ENCODE data around the gene PPP2R2C. TPM values are rescaled to one million over a fixed set of nuclear protein-coding genes. Genes with fewer than 3 reads are reported as not detected.

The PPP2R2C gene
- polyA plus RNA-seq, 1 donor from 2014 or later: 34.4 TPM

DNA sequence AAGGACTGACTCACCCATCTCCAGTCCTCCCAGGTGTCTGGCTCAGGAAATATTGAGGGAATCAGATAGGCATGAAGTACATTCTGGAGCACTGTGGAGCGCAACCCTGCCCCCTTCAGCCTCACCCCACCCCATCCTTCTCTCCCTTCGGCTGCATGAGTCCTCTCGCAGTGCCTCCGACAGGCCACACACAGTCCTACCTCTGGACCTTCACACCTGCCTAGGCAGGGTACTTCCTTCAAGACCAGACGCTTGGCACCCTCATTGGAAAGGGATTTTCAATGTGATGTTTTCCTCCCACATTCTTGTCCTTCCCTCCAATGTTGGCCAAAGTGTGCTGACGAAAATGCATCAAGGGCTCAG is 26.8 kb upstream of the PPP2R2C start:
- TF ChIP-seq, protein P1, sequence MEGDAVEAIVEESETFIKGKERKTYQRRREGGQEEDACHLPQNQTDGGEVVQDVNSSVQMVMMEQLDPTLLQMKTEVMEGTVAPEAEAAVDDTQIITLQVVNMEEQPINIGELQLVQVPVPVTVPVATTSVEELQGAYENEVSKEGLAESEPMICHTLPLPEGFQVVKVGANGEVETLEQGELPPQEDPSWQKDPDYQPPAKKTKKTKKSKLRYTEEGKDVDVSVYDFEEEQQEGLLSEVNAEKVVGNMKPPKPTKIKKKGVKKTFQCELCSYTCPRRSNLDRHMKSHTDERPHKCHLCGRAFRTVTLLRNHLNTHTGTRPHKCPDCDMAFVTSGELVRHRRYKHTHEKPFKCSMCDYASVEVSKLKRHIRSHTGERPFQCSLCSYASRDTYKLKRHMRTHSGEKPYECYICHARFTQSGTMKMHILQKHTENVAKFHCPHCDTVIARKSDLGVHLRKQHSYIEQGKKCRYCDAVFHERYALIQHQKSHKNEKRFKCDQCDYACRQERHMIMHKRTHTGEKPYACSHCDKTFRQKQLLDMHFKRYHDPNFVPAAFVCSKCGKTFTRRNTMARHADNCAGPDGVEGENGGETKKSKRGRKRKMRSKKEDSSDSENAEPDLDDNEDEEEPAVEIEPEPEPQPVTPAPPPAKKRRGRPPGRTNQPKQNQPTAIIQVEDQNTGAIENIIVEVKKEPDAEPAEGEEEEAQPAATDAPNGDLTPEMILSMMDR (IDR thresholded peaks at IDR 0.05; ENCODE audit: poor library complexity, severe bottlenecking): no peak
- TF ChIP-seq RAD21 (conservative IDR thresholded peaks at IDR 0.05) (no peak), POLR2AphosphoS5 (IDR thresholded peaks at IDR 0.05) (no peak), SMC3 (conservative IDR thresholded peaks at IDR 0.05; ENCODE audit: poor library complexity) (no peak), MXI1 (conservative IDR thresholded peaks at IDR 0.05; ENCODE audit: poor library complexity, severe bottlenecking) (no peak), EP300 (conservative IDR thresholded peaks at IDR 0.05; ENCODE audit: poor library complexity, severe bottlenecking) (no peak)
- H3K9me2 ChIP-seq (ENCODE audit: insufficient read depth, low read length): no peaks in the 10 kb centered on the region
- H4K20me1 ChIP-seq (ENCODE audit: insufficient read depth): no peaks in the 10 kb centered on the region
- no peaks in the 10 kb centered on the region for H3K9me3 ChIP-seq (ENCODE audit: low read length)
- H3K27ac ChIP-seq (ENCODE audit: low read length): no peak overlapping the region
- H3K9ac ChIP-seq (ENCODE audit: low read length): no peak overlapping the region
- no peaks in the 10 kb centered on the region for H3F3A ChIP-seq (ENCODE audit: insufficient read depth, low read length, poor library complexity, severe bottlenecking)
- no peak overlapping the region for H2AFZ ChIP-seq (ENCODE audit: low read depth, low read length)
- no peak overlapping the region for H3K4me3 ChIP-seq (ENCODE audit: low read length)
- H3K4me2 ChIP-seq (ENCODE audit: low read length): no peak overlapping the region
- H3K79me2 ChIP-seq (replicated peaks; ENCODE audit: insufficient read depth, low read length): no peaks in the 10 kb centered on the region
- no peaks in the 10 kb centered on the region for H3K27me3 ChIP-seq (ENCODE audit: insufficient read depth, low read depth, low read length)
- no peaks in the 10 kb centered on the region for H3K36me3 ChIP-seq (ENCODE audit: insufficient read depth, low read length)

DNA sequence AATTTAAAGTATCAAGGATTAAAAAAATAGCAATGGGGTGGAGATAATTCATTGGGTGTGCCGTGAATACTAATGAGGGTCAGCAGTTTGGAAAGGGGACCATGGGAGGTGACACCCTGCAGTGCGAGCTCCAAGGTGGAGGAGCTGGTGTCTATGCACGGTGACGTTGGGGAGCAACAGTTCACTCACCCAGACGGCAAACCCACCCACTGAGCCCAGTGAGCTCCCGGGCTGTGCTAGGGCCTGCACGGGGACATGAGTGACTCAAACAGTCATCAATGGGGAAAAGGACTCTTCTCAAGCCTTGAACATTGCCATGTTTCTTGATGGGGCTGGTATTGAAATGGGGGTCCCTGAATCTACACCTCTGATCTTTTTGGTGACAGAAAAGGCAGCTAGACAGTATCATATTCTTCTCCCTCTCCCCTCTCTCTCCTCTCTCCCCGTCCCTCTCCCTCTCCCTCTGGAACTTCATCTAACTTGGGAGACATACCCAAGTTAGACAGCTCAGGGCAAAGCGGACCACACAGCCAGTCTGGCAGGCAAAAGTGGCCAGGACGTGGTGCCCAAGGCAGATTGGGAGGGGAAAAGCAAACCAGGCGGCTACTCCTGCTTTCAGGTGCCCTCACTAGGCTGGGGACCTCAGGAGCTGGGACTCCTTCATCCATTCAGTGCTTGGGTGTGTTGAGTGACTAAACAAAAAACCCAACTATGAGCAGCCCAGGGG is 26.3 kb upstream of the PPP2R2C start:
- H3F3A ChIP-seq (ENCODE audit: insufficient read depth, low read length, poor library complexity, severe bottlenecking): no peaks in the 10 kb centered on the region
- H3K9me3 ChIP-seq (ENCODE audit: low read length): no peaks in the 10 kb centered on the region
- H4K20me1 ChIP-seq (ENCODE audit: insufficient read depth): no peaks in the 10 kb centered on the region
- H3K4me2 ChIP-seq (ENCODE audit: low read length): no peak overlapping the region
- no peak overlapping the region for H3K9ac ChIP-seq (ENCODE audit: low read length)
- no peaks in the 10 kb centered on the region for H3K9me2 ChIP-seq (ENCODE audit: insufficient read depth, low read length)
- H3K27ac ChIP-seq (ENCODE audit: low read length): no peak overlapping the region
- H3K4me3 ChIP-seq (ENCODE audit: low read length): no peak overlapping the region
- H2AFZ ChIP-seq (ENCODE audit: low read depth, low read length): no peak overlapping the region
- H3K36me3 ChIP-seq (ENCODE audit: insufficient read depth, low read length): no peaks in the 10 kb centered on the region
- no peak for TF ChIP-seq EZH2 (IDR thresholded peaks at IDR 0.05; ENCODE audit: borderline replicate concordance, insufficient read depth, low read length, poor library complexity, severe bottlenecking)
- no peak for TF ChIP-seq POLR2AphosphoS5 (IDR thresholded peaks at IDR 0.05)
- TF ChIP-seq SMC3 (conservative IDR thresholded peaks at IDR 0.05; ENCODE audit: poor library complexity): no peak
- no peaks in the 10 kb centered on the region for H3K79me2 ChIP-seq (replicated peaks; ENCODE audit: insufficient read depth, low read length)
- no peaks in the 10 kb centered on the region for H3K27me3 ChIP-seq (ENCODE audit: insufficient read depth, low read depth, low read length)

- Histone ChIP-seq H3K27me3 (ENCODE audit: insufficient read depth, low read depth, low read length) (no peaks in the 10 kb centered on the region), H3K36me3 (ENCODE audit: insufficient read depth, low read length) (no peaks in the 10 kb centered on the region), H2AFZ (ENCODE audit: low read depth, low read length) (no peak overlapping the region), H4K20me1 (ENCODE audit: insufficient read depth) (no peaks in the 10 kb centered on the region), H3K79me2 (replicated peaks; ENCODE audit: insufficient read depth, low read length) (no peaks in the 10 kb centered on the region), H3K4me2 (ENCODE audit: low read length) (no peak overlapping the region), H3K9ac (ENCODE audit: low read length) (no peak overlapping the region), H3K9me3 (ENCODE audit: low read length) (no peaks in the 10 kb centered on the region), H3K9me2 (ENCODE audit: insufficient read depth, low read length) (no peaks in the 10 kb centered on the region), H3K27ac (ENCODE audit: low read length) (no peak overlapping the region), H3K4me3 (ENCODE audit: low read length) (no peak overlapping the region), H3F3A (ENCODE audit: insufficient read depth, low read length, poor library complexity, severe bottlenecking) (no peaks in the 10 kb centered on the region)
- TF ChIP-seq SMC3 (conservative IDR thresholded peaks at IDR 0.05; ENCODE audit: poor library complexity) (no peak), TAF1 (IDR thresholded peaks at IDR 0.05; ENCODE audit: low read depth) (no peak), RAD21 (conservative IDR thresholded peaks at IDR 0.05) (no peak), MXI1 (conservative IDR thresholded peaks at IDR 0.05; ENCODE audit: poor library complexity, severe bottlenecking) (no peak), EZH2 (IDR thresholded peaks at IDR 0.05; ENCODE audit: borderline replicate concordance, insufficient read depth, low read length, poor library complexity, severe bottlenecking) (no peak), EP300 (conservative IDR thresholded peaks at IDR 0.05; ENCODE audit: poor library complexity, severe bottlenecking) (no peak), POLR2AphosphoS5 (IDR thresholded peaks at IDR 0.05) (no peak)
- TF ChIP-seq, protein P2, sequence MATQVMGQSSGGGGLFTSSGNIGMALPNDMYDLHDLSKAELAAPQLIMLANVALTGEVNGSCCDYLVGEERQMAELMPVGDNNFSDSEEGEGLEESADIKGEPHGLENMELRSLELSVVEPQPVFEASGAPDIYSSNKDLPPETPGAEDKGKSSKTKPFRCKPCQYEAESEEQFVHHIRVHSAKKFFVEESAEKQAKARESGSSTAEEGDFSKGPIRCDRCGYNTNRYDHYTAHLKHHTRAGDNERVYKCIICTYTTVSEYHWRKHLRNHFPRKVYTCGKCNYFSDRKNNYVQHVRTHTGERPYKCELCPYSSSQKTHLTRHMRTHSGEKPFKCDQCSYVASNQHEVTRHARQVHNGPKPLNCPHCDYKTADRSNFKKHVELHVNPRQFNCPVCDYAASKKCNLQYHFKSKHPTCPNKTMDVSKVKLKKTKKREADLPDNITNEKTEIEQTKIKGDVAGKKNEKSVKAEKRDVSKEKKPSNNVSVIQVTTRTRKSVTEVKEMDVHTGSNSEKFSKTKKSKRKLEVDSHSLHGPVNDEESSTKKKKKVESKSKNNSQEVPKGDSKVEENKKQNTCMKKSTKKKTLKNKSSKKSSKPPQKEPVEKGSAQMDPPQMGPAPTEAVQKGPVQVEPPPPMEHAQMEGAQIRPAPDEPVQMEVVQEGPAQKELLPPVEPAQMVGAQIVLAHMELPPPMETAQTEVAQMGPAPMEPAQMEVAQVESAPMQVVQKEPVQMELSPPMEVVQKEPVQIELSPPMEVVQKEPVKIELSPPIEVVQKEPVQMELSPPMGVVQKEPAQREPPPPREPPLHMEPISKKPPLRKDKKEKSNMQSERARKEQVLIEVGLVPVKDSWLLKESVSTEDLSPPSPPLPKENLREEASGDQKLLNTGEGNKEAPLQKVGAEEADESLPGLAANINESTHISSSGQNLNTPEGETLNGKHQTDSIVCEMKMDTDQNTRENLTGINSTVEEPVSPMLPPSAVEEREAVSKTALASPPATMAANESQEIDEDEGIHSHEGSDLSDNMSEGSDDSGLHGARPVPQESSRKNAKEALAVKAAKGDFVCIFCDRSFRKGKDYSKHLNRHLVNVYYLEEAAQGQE (IDR thresholded peaks at IDR 0.05; ENCODE audit: borderline replicate concordance): no peak
- TF ChIP-seq, protein P1 (IDR thresholded peaks at IDR 0.05; ENCODE audit: poor library complexity, severe bottlenecking): no peak
Observed at GRCh38 chr4:6497796-6498195, 25.4 kb upstream of the PPP2R2C start.
